ENCODE measurements around the gene FABP1. TPM values are rescaled to one million over a fixed set of nuclear protein-coding genes. Genes with fewer than 3 reads are reported as not detected.
A peak's percentile ranks its signal among the peaks of the same experiment; 100 is the strongest.

Gene FABP1
- total and polyA plus RNA-seq, 8 donors: 3.8 to 347 (median 7.2) TPM; not detected in 3

- WGBS, 5 donors: 82 to 88% (median 84%) methylated on average over 4 of the region's 4 CpGs
- Histone ChIP-seq H3K4me1 (no peaks in the 10 kb centered on the region), H3K4me3 (no peak overlapping the region), H3K27ac (no peak overlapping the region), H3K27me3 (peaks cover 0 to 11% (median 0%) of the 10 kb centered on the region in 3 donors), H3K36me3 (no peaks in the 10 kb centered on the region), H3K9me3 (no peaks in the 10 kb centered on the region)
- intact Hi-C loops (cut with DNase I; ENCODE audit: low total_unique reads): no loop called here
- no peak for DNase-seq
- no peak for TF ChIP-seq POLR2A (IDR thresholded peaks at IDR 0.05)
- no peak for TF ChIP-seq POLR2AphosphoS5 (IDR thresholded peaks at IDR 0.05)
- TF ChIP-seq EP300 (IDR thresholded peaks at IDR 0.05): no peak
- no peak for TF ChIP-seq CTCF (IDR thresholded peaks at IDR 0.05)
Measured at GRCh38 chr2:88117973-88118372, 9.9 kb downstream of the FABP1 start.

- TF ChIP-seq POLR2AphosphoS5 (IDR thresholded peaks at IDR 0.05): no peak
- no peak for TF ChIP-seq EP300 (IDR thresholded peaks at IDR 0.05)
- TF ChIP-seq CTCF (IDR thresholded peaks at IDR 0.05): no peak
- no peak for TF ChIP-seq POLR2A (IDR thresholded peaks at IDR 0.05)
- 85 to 90% (median 88%) methylated on average over 17 to 18 of the region's 18 CpGs for WGBS, 5 donors
- Histone ChIP-seq H3K27me3 (peaks cover 0 to 7% (median 0%) of the 10 kb centered on the region in 3 donors), H3K36me3 (no peaks in the 10 kb centered on the region), H3K9me3 (no peaks in the 10 kb centered on the region), H3K4me1 (no peaks in the 10 kb centered on the region), H3K27ac (no peak overlapping the region), H3K4me3 (no peak overlapping the region)
- intact Hi-C loops (cut with DNase I; ENCODE audit: low total_unique reads): no loop called here
- DNase-seq: no peak
Measured at GRCh38 chr2:88116669-88117432, 11.0 kb downstream of the FABP1 start.

GRCh38 chr2:88115825-88116518 lies 11.9 kb downstream of the FABP1 start:
- 79 to 93% (median 85%) methylated on average over 10 of the region's 10 CpGs for WGBS, 5 donors
- no peak for TF ChIP-seq POLR2A (IDR thresholded peaks at IDR 0.05)
- no peak for TF ChIP-seq CTCF (IDR thresholded peaks at IDR 0.05)
- no peak for TF ChIP-seq EP300 (IDR thresholded peaks at IDR 0.05)
- no peak for TF ChIP-seq POLR2AphosphoS5 (IDR thresholded peaks at IDR 0.05)
- no peaks in the 10 kb centered on the region for H3K36me3 ChIP-seq

GRCh38 chr2:88114889-88115288 lies 13.0 kb downstream of the FABP1 start:
- TF ChIP-seq POLR2A (IDR thresholded peaks at IDR 0.05): no peak
- no peaks in the 10 kb centered on the region for H3K36me3 ChIP-seq
- no peak overlapping the region for H3K4me3 ChIP-seq
- no peak overlapping the region for H3K27ac ChIP-seq
- WGBS, 5 donors: 58 to 65% (median 61%) methylated on average over 5 of the region's 5 CpGs
- H3K9me3 ChIP-seq: no peaks in the 10 kb centered on the region
- peaks cover 0 to 7% (median 0%) of the 10 kb centered on the region in 3 donors for H3K27me3 ChIP-seq
- no peaks in the 10 kb centered on the region for H3K4me1 ChIP-seq
- intact Hi-C loops (cut with DNase I; ENCODE audit: low total_unique reads): no loop called here
- peak in 1 of 2 donors; percentile 46 for DNase-seq

More at GRCh38 chr2:88115825-88116518, 11.9 kb downstream of the FABP1 start:
- Histone ChIP-seq H3K9me3 (no peaks in the 10 kb centered on the region), H3K27me3 (peaks cover 0 to 7% (median 0%) of the 10 kb centered on the region in 3 donors), H3K27ac (no peak overlapping the region), H3K4me1 (no peaks in the 10 kb centered on the region), H3K4me3 (no peak overlapping the region)
- no peak for DNase-seq
- intact Hi-C loops (cut with DNase I; ENCODE audit: low total_unique reads): no loop called here
